ENCODE results near the gene CTBP1. TPM values are rescaled to one million over a fixed set of nuclear protein-coding genes. Genes with fewer than 3 reads are reported as not detected.
A peak's percentile ranks its signal among the peaks of the same experiment; 100 is the strongest.

The CTBP1 gene
- total and polyA plus RNA-seq, 7 donors = 67.9 to 162 (median 113) TPM

DNA sequence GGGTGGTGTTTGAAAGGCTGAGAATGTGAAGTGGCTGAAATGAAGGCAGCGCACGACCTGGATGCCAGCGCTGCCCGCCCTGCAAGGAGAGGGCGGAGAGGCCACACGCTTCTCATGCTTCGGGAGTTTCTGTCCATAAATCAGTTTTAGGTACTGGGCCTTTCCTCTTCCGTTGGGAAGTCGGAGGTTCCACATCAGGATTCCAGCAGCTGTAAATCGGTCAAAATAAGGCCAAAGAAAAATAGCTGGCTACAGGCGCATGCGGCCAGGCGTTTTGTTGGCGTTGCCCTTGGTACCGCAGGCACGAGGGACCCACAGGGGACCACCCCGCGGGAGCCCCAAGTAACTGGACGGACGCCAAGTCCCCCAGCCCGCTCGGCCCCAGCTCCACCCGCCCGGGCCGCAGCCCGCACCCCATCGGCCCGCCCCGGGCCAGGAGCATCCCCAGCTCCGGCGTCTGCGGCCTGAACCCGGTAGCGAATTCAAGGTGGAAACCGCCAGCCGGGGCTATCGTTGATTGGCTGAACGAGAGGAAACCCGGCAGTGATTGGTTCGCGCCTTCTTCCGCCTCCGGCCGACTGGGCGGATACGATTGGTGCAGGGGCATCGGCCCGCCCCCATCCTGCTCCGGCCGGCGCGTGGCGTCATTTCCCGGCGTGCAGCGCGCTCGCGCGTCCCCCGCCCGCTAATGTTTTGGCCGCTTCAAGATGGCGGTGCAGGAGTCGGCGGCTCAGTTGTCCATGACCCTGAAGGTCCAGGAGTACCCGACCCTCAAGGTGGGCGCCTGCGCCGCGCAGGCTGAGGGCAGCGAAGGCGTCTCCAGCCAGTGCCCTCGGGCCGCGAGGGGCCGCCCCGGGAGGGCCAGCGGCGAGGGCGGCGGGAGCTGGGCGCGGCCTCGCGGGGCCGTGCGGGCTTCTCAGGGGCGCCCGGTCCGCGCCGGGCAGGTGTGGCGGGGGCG lies 40.6 kb upstream of the CTBP1 start, which contains the start of gene MAEA:
Gene MAEA (plus strand): TSS at position 685 of the 958 bp plus-strand sequence. CDS start 23 bp downstream, at position 708.
- Histone ChIP-seq H3K36me3 (no peaks in the 10 kb centered on the region), H3K27ac (peak within 1 kb of the TSS; percentile 84 to 94 (median 88)), H3K4me1 (peaks cover 0 to 48% (median 41%) of the 10 kb centered on the region in 4 donors), H3K4me3 (peak within 1 kb of the TSS; percentile 85 to 99 (median 94)), H3K27me3 (no peaks in the 10 kb centered on the region), H3K9me3 (no peaks in the 10 kb centered on the region)
- peak; percentile 98 for DNase-seq
- intact Hi-C loops (cut with DNase I) = loop anchor here (1.0 kb wide), 2 partner anchors 40 to 57 kb away; partner anchors contain the start of gene CTBP1
- WGBS, 2 donors = 1% methylated on average over 95 of the region's 95 CpGs
- TF ChIP-seq, protein P1, sequence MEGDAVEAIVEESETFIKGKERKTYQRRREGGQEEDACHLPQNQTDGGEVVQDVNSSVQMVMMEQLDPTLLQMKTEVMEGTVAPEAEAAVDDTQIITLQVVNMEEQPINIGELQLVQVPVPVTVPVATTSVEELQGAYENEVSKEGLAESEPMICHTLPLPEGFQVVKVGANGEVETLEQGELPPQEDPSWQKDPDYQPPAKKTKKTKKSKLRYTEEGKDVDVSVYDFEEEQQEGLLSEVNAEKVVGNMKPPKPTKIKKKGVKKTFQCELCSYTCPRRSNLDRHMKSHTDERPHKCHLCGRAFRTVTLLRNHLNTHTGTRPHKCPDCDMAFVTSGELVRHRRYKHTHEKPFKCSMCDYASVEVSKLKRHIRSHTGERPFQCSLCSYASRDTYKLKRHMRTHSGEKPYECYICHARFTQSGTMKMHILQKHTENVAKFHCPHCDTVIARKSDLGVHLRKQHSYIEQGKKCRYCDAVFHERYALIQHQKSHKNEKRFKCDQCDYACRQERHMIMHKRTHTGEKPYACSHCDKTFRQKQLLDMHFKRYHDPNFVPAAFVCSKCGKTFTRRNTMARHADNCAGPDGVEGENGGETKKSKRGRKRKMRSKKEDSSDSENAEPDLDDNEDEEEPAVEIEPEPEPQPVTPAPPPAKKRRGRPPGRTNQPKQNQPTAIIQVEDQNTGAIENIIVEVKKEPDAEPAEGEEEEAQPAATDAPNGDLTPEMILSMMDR (IDR thresholded peaks at IDR 0.05) = no peak
- peak in 1 of 4 donors; percentile 12 for TF ChIP-seq EP300 (IDR thresholded peaks at IDR 0.05)
- peak; percentile 40 to 85 (median 82) for TF ChIP-seq POLR2AphosphoS5 (IDR thresholded peaks at IDR 0.05)
- peak; percentile 53 to 69 for TF ChIP-seq POLR2A (IDR thresholded peaks at IDR 0.05)

DNA sequence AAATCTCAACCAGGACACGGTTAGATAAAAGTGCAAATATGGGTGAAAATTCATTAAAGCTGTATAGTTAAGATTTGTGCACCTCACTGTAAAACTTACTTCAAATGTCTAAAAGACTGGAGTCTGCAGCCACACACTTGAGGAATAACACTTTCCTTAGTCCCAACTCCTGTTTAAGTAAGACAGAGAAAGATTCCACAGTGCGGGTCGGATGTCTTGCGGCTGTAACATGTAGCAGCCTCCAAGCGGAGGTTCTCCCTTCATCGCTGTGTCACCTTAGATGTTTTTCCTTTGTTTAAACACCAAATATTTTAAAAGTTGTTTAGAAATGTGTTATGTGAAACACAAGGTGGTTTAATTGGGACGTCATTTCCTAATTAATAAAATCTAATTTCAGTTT lies 39.9 kb upstream of the CTBP1 start:
- H3K4me1 ChIP-seq = peaks cover 0 to 41% (median 34%) of the 10 kb centered on the region in 4 donors
- no peaks in the 10 kb centered on the region for H3K27me3 ChIP-seq
- H3K27ac ChIP-seq = peak overlapping the region; percentile 84 to 94 (median 88)
- WGBS, 2 donors = 64 to 79% methylated on average over 7 of the region's 7 CpGs
- intact Hi-C loops (cut with DNase I) = loop anchor here (1.0 kb wide), 2 partner anchors 39 to 58 kb away; partner anchors contain the start of gene CTBP1
- TF ChIP-seq POLR2AphosphoS5 (IDR thresholded peaks at IDR 0.05) (no peak), POLR2A (IDR thresholded peaks at IDR 0.05) (no peak), EP300 (IDR thresholded peaks at IDR 0.05) (no peak)
- TF ChIP-seq, protein P1 (IDR thresholded peaks at IDR 0.05) = no peak
- DNase-seq = no peak
- no peaks in the 10 kb centered on the region for H3K36me3 ChIP-seq
- H3K4me3 ChIP-seq = peak overlapping the region; percentile 85 to 99 (median 94)
- no peaks in the 10 kb centered on the region for H3K9me3 ChIP-seq

DNA sequence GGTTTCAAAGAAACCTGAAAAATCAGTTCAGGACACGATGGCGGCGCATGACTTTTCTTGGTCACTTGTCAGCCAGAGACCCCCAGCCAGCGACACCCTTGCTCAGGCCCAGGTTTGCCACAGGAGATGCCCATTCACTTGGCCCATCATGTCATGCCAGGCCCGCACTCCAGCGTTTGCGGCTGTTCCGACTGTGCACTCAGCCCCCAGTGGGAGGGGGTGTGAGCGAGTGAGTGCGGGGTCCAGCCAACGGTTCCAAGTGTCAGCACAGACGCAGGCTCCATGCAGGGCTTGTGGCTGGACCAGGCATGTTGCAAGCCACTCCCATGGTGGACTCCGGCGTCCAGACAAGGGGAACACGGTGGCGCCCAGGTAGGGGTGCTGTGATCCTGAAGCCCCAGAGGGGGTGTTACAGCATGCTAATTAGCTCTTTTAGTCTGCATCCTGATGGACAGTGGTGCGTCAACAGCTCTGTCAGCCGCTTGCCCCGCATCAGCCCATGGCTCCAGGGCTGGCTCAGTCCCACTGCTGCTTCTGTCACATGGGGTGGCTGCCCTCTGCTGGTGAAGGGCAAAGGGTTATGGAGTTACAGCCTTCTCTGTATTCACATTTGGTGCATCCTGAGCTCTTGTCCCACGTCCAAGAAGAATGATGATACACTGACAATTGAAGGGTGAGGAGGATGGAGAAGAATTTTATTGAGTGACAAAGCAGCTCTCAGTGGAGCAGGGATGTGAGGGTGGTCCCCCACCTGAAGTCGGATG lies 37.0 kb upstream of the CTBP1 start:
- H3K36me3 ChIP-seq = no peaks in the 10 kb centered on the region
- no peaks in the 10 kb centered on the region for H3K9me3 ChIP-seq
- no peak for DNase-seq
- H3K4me1 ChIP-seq = peaks cover 0 to 16% (median 13%) of the 10 kb centered on the region in 4 donors
- H3K4me3 ChIP-seq = no peak overlapping the region
- H3K27ac ChIP-seq = no peak overlapping the region
- intact Hi-C loops (cut with DNase I) = no loop called here
- TF ChIP-seq, protein P1 (IDR thresholded peaks at IDR 0.05) = no peak
- TF ChIP-seq EP300 (IDR thresholded peaks at IDR 0.05) = no peak
- WGBS, 2 donors = 82 to 83% methylated on average over 21 of the region's 21 CpGs
- H3K27me3 ChIP-seq = no peaks in the 10 kb centered on the region

DNA sequence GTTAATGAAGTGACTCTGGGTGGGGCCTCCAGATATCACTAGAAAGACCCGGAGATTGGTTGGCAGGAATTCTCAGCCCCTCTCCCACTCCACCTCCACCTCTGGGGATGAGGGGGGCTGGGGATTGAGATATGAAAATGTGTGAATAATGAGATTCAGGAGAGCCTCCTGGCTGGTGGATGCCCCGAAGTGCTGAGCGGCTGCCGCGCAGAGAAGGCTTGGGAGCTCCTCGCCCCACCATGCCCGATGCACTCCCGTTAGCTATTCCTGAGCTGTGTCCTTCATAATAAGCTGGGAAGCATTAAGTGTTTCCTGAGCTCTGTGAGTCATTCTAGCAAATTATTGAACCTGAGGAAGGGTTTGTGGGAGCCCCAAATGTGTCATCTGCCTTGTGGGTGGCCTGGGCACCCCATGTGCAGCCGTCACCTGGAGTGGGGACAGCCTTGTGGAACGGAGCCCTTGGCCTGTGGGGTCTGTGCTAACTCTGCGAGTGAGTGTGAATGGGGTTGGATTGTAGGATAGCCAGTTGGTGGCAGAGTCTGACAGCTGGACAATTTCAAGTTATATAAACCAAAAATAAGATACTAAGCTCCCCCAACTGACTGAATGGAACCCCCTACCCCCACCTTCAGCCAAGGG lies 36.3 kb upstream of the CTBP1 start:
- WGBS, 2 donors = 75 to 78% methylated on average over 11 of the region's 11 CpGs
- no peak for DNase-seq
- Histone ChIP-seq H3K9me3 (no peaks in the 10 kb centered on the region), H3K27ac (no peak overlapping the region), H3K4me1 (peaks cover 0 to 9% (median 8%) of the 10 kb centered on the region in 4 donors), H3K4me3 (no peak overlapping the region), H3K27me3 (no peaks in the 10 kb centered on the region), H3K36me3 (no peaks in the 10 kb centered on the region)
- TF ChIP-seq, protein P1 (IDR thresholded peaks at IDR 0.05) = no peak
- TF ChIP-seq POLR2A (IDR thresholded peaks at IDR 0.05) (no peak), EP300 (IDR thresholded peaks at IDR 0.05) (no peak), POLR2AphosphoS5 (IDR thresholded peaks at IDR 0.05) (no peak)
- intact Hi-C loops (cut with DNase I) = no loop called here
